ENCODE data around the gene CDCP1.
"Not testable (repeated sequence)": the region's sequence is repeated elsewhere in the genome, so short reads cannot be mapped to it uniquely, and the experiment has no call there.

The CDCP1 gene

GRCh38 chr3:45054196-45054857 lies 91.9 kb downstream of the CDCP1 start:
- DNase-seq (ENCODE audit: low spot score) (no peak), ATAC-seq (ENCODE audit: low read depth) (peak; percentile 63)

DNA sequence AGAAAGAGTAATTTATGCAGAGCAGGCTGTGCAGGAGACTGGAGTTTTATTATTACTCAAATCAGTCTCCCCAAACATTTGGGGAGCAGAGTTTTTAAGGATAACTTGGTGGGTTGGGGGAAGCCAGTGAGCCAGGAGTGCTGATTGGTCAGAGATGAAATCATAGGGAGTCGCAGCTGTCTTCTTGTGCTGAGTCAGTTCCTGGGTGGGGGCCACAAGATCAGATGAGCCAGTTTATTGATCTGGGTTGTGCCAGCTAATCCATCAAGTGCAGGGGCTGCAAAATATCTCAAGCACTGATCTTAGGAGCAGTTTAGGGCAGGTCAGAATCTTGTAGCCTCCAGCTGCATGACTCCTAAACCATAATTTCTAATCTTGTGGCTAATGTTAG lies 92.4 kb downstream of the CDCP1 start:
- not testable (repeated sequence) for H3K36me3 ChIP-seq (ENCODE audit: low read depth); ATAC-seq (ENCODE audit: low read depth); DNase-seq (ENCODE audit: low spot score); H3K9me3 ChIP-seq (ENCODE audit: severe bottlenecking); H3K27me3 ChIP-seq (ENCODE audit: insufficient read depth, poor library complexity, severe bottlenecking); H3K4me3 ChIP-seq (ENCODE audit: severe bottlenecking)
- H3K4me1 ChIP-seq (ENCODE audit: insufficient read depth, poor library complexity, severe bottlenecking), result peaks cover 45% of the 10 kb centered on the region
- peak overlapping the region; percentile 64 for H3K27ac ChIP-seq (ENCODE audit: poor library complexity, severe bottlenecking)

More at GRCh38 chr3:45054196-45054857, 91.9 kb downstream of the CDCP1 start:
- TF ChIP-seq, protein P1, sequence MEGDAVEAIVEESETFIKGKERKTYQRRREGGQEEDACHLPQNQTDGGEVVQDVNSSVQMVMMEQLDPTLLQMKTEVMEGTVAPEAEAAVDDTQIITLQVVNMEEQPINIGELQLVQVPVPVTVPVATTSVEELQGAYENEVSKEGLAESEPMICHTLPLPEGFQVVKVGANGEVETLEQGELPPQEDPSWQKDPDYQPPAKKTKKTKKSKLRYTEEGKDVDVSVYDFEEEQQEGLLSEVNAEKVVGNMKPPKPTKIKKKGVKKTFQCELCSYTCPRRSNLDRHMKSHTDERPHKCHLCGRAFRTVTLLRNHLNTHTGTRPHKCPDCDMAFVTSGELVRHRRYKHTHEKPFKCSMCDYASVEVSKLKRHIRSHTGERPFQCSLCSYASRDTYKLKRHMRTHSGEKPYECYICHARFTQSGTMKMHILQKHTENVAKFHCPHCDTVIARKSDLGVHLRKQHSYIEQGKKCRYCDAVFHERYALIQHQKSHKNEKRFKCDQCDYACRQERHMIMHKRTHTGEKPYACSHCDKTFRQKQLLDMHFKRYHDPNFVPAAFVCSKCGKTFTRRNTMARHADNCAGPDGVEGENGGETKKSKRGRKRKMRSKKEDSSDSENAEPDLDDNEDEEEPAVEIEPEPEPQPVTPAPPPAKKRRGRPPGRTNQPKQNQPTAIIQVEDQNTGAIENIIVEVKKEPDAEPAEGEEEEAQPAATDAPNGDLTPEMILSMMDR (IDR thresholded peaks at IDR 0.05; ENCODE audit: poor library complexity, severe bottlenecking), result no peak
- H3K36me3 ChIP-seq (ENCODE audit: low read depth), result no peaks in the 10 kb centered on the region
- peak overlapping the region; percentile 64 for H3K27ac ChIP-seq (ENCODE audit: poor library complexity, severe bottlenecking)
- no peaks in the 10 kb centered on the region for H3K27me3 ChIP-seq (ENCODE audit: insufficient read depth, poor library complexity, severe bottlenecking)
- H3K4me1 ChIP-seq (ENCODE audit: insufficient read depth, poor library complexity, severe bottlenecking), result peaks cover 45% of the 10 kb centered on the region
- H3K9me3 ChIP-seq (ENCODE audit: severe bottlenecking), result no peaks in the 10 kb centered on the region
- H3K4me3 ChIP-seq (ENCODE audit: severe bottlenecking), result no peak overlapping the region

DNA sequence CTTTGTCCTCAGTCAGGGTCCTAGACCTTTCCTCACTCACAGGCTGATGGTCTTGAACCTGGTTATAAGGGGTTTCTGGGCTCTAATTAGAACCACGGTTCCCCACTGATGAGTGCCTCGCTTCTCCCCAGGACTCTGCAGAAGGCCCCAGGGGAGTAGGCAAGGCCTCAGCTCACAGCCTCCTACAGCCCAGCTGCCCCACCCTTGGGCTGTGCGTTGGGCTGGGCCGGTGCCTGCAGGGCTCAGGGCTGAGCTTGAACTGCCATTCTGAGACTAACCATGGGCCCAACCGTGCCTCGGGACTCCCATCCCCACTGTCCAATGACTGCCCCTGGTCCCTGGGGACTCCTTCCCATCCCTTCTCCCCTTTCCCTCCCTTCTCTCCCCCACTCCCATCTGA lies 94.5 kb downstream of the CDCP1 start:
- Histone ChIP-seq H3K4me1 (ENCODE audit: insufficient read depth, poor library complexity, severe bottlenecking) (peaks cover 31% of the 10 kb centered on the region), H3K36me3 (ENCODE audit: low read depth) (no peaks in the 10 kb centered on the region), H3K27me3 (ENCODE audit: insufficient read depth, poor library complexity, severe bottlenecking) (no peaks in the 10 kb centered on the region), H3K9me3 (ENCODE audit: severe bottlenecking) (no peaks in the 10 kb centered on the region), H3K4me3 (ENCODE audit: severe bottlenecking) (no peak overlapping the region), H3K27ac (ENCODE audit: poor library complexity, severe bottlenecking) (no peak overlapping the region)
- TF ChIP-seq, protein P1 (IDR thresholded peaks at IDR 0.05; ENCODE audit: poor library complexity, severe bottlenecking), result no peak
- ATAC-seq (ENCODE audit: low read depth) (no peak), DNase-seq (ENCODE audit: low spot score) (no peak)

GRCh38 chr3:45049807-45050206 lies 96.4 kb downstream of the CDCP1 start:
- TF ChIP-seq, protein P1 (IDR thresholded peaks at IDR 0.05; ENCODE audit: poor library complexity, severe bottlenecking), result no peak
- ATAC-seq (ENCODE audit: low read depth), result no peak
- Histone ChIP-seq H3K4me1 (ENCODE audit: insufficient read depth, poor library complexity, severe bottlenecking) (peaks cover 13% of the 10 kb centered on the region), H3K36me3 (ENCODE audit: low read depth) (no peaks in the 10 kb centered on the region), H3K27me3 (ENCODE audit: insufficient read depth, poor library complexity, severe bottlenecking) (no peaks in the 10 kb centered on the region), H3K4me3 (ENCODE audit: severe bottlenecking) (no peak overlapping the region), H3K27ac (ENCODE audit: poor library complexity, severe bottlenecking) (no peak overlapping the region), H3K9me3 (ENCODE audit: severe bottlenecking) (no peaks in the 10 kb centered on the region)
- no peak for DNase-seq (ENCODE audit: low spot score)

GRCh38 chr3:45048244-45048643 lies 97.9 kb downstream of the CDCP1 start:
- Histone ChIP-seq H3K36me3 (ENCODE audit: low read depth) (no peaks in the 10 kb centered on the region), H3K4me3 (ENCODE audit: severe bottlenecking) (no peak overlapping the region), H3K27ac (ENCODE audit: poor library complexity, severe bottlenecking) (no peak overlapping the region), H3K4me1 (ENCODE audit: insufficient read depth, poor library complexity, severe bottlenecking) (peaks cover 5% of the 10 kb centered on the region), H3K9me3 (ENCODE audit: severe bottlenecking) (no peaks in the 10 kb centered on the region), H3K27me3 (ENCODE audit: insufficient read depth, poor library complexity, severe bottlenecking) (no peaks in the 10 kb centered on the region)
- TF ChIP-seq, protein P1 (IDR thresholded peaks at IDR 0.05; ENCODE audit: poor library complexity, severe bottlenecking), result no peak
- ATAC-seq (ENCODE audit: low read depth), result no peak
- no peak for DNase-seq (ENCODE audit: low spot score)

All from RWPE2 (cell line).